GM11168 (cell line): Measurements from ENCODE around the gene MYOM3.

Source experiments
- in situ Hi-C: fragments of 300-500 bp; cut with MboI; formaldehyde crosslinking; loops from one replicate; pipeline ENCODE4 v1.12.0; 2022; ENCODE audit warnings: low sequenced_read_pairs; ENCODE audit not compliant: unreplicated experiment

MYOM3 gene

GRCh38 chr1:24081190-24081589, 30.7 kb downstream of the MYOM3 start:
- in situ Hi-C loops: no loop called here

- in situ Hi-C loops: no loop called here
These were observed 31.8 kb downstream of the MYOM3 start for GRCh38 chr1:24080131-24080530.

- in situ Hi-C loops: no loop called here
These were observed 34.5 kb downstream of the MYOM3 start for GRCh38 chr1:24077278-24077978.

- in situ Hi-C loops: no loop called here
These were observed 36.0 kb downstream of the MYOM3 start for GRCh38 chr1:24075946-24076345.

- in situ Hi-C loops: no loop called here
These were observed 36.4 kb downstream of the MYOM3 start for GRCh38 chr1:24075590-24075854.

GRCh38 chr1:24074817-24075589, 36.9 kb downstream of the MYOM3 start:
- in situ Hi-C loops: no loop called here

- in situ Hi-C loops: no loop called here
These were observed 37.7 kb downstream of the MYOM3 start for GRCh38 chr1:24074196-24074595.

- in situ Hi-C loops: no loop called here
These were observed 40.0 kb downstream of the MYOM3 start for GRCh38 chr1:24071941-24072340.

- in situ Hi-C loops: no loop called here
These were observed 41.0 kb downstream of the MYOM3 start for GRCh38 chr1:24070821-24071393.

- in situ Hi-C loops: no loop called here
These were observed 42.1 kb downstream of the MYOM3 start for GRCh38 chr1:24069817-24070216.

- in situ Hi-C loops: no loop called here
These were observed 44.0 kb downstream of the MYOM3 start for GRCh38 chr1:24067978-24068377.

- in situ Hi-C loops: no loop called here
These were observed 46.6 kb downstream of the MYOM3 start for GRCh38 chr1:24065304-24065703.

- in situ Hi-C loops: no loop called here
These were observed 49.7 kb downstream of the MYOM3 start for GRCh38 chr1:24062221-24062620.

- in situ Hi-C loops: no loop called here
These were observed 51.5 kb downstream of the MYOM3 start for GRCh38 chr1:24060482-24060881.

- in situ Hi-C loops: no loop called here
These were observed 53.1 kb downstream of the MYOM3 start for GRCh38 chr1:24058671-24059455.

GRCh38 chr1:24057171-24057570, 54.8 kb downstream of the MYOM3 start:
- in situ Hi-C loops: no loop called here

- in situ Hi-C loops: no loop called here
These were observed 56.3 kb downstream of the MYOM3 start for GRCh38 chr1:24055681-24056080.

- in situ Hi-C loops: no loop called here
These were observed 59.7 kb downstream of the MYOM3 start for GRCh38 chr1:24052220-24052619.

GRCh38 chr1:24051206-24051945, 60.6 kb downstream of the MYOM3 start:
- in situ Hi-C loops: no loop called here

- in situ Hi-C loops: no loop called here
These were observed 62.2 kb downstream of the MYOM3 start for GRCh38 chr1:24049733-24050132.
